IMR-90 (cell line): ENCODE results near the gene TP53I11. TPM values are rescaled to one million over a fixed set of nuclear protein-coding genes. Genes with fewer than 3 reads are reported as not detected.

ENCODE experiments used
- ATAC-seq: fragments of 200-7000 bp; cut with Tn5 transposase; 2 replicates; pipeline ENCODE4 v1.9.1; 2020; ENCODE audit warnings: low read depth, mild to moderate bottlenecking, moderate library complexity
- BruUV-seq: library from RNA; stranded (reverse); fragments of 400-500 nt; replicated peaks from 2 replicates; lab custom pipeline; 2021; lab: Mats Ljungman, UMichigan
- CTCF ChIA-PET: fragments of 300-600 bp; formaldehyde crosslinking; extraction: SDS; loops from one replicate; lab custom pipeline; 2021; ENCODE audit warnings: antibody characterized with exemption; lab: Yijun Ruan, JAX
- POLR2A ChIA-PET: fragments of 300-600 bp; sonication (Branson Sonifier 250); formaldehyde crosslinking; loops from one replicate; lab custom pipeline; 2022; ENCODE audit warnings: antibody characterized with exemption; ENCODE audit not compliant: unreplicated experiment; lab: Charles Lee
- DNase-seq: peaks from one replicate; pipeline ENCODE4 v3.0.0; 2013
- H2AFZ ChIP-seq: replicated peaks from 2 replicates; pipeline ENCODE3; 2013; ENCODE audit warnings: low read length, mild to moderate bottlenecking; ENCODE audit not compliant: poor library complexity
- H2AK5ac ChIP-seq: 2 replicates; pipeline ENCODE4 v1.6.1; 2013; ENCODE audit warnings: low read depth, low read length, inconsistent platforms
- H2AK9ac ChIP-seq: replicated peaks from 2 replicates; pipeline ENCODE3; 2013; ENCODE audit warnings: mild to moderate bottlenecking, low read depth, low read length, moderate library complexity; ENCODE audit not compliant: poor library complexity
- H2BK120ac ChIP-seq: 2 replicates; pipeline ENCODE4 v1.6.1; 2013; ENCODE audit warnings: low read depth, low read length, inconsistent platforms
- H2BK15ac ChIP-seq: 3 replicates; pipeline ENCODE4 v1.6.1; 2013; ENCODE audit warnings: low read depth, low read length, inconsistent platforms
- H2BK20ac ChIP-seq: 2 replicates; pipeline ENCODE4 v1.6.1; 2013; ENCODE audit warnings: low read depth, mild to moderate bottlenecking, inconsistent platforms, low read length, moderate library complexity
- H2BK5ac ChIP-seq: 2 replicates; pipeline ENCODE4 v1.6.1; 2013; ENCODE audit warnings: mild to moderate bottlenecking, low read depth, low read length, inconsistent platforms; ENCODE audit not compliant: poor library complexity, severe bottlenecking
- H3K14ac ChIP-seq: replicated peaks from 2 replicates; pipeline ENCODE4 v1.6.1; 2013; ENCODE audit warnings: low read depth, low read length, inconsistent platforms
- H3K18ac ChIP-seq: 2 replicates; pipeline ENCODE4 v1.6.1; 2013; ENCODE audit warnings: low read depth, low read length, control low read depth
- H3K23ac ChIP-seq: 2 replicates; pipeline ENCODE4 v1.6.1; 2013; ENCODE audit warnings: low read depth, low read length, inconsistent platforms
- H3K27ac ChIP-seq: 2 replicates; pipeline ENCODE4 v1.5.1; 2013; ENCODE audit warnings: mild to moderate bottlenecking, control low read depth, low read length; ENCODE audit not compliant: insufficient read depth
- H3K27me3 ChIP-seq: 2 replicates; pipeline ENCODE4 v1.6.1; 2013; ENCODE audit warnings: low read length; ENCODE audit not compliant: control insufficient read depth, insufficient read depth
- H3K36me3 ChIP-seq: 2 replicates; pipeline ENCODE4 v1.6.1; 2013; ENCODE audit warnings: low read length, mixed read lengths; ENCODE audit not compliant: control insufficient read depth, insufficient read depth
- H3K4ac ChIP-seq: 2 replicates; pipeline ENCODE4 v1.6.1; 2013; ENCODE audit warnings: low read depth, low read length, inconsistent platforms
- H3K4me1 ChIP-seq: 2 replicates; pipeline ENCODE4 v1.6.1; 2013; ENCODE audit warnings: low read length, mixed read lengths; ENCODE audit not compliant: control insufficient read depth, insufficient read depth
- H3K4me2 ChIP-seq: 2 replicates; pipeline ENCODE4 v1.6.1; 2013; ENCODE audit warnings: low read depth, mild to moderate bottlenecking, control low read depth, low read length, moderate library complexity
- H3K4me3 ChIP-seq: 2 replicates; pipeline ENCODE4 v1.5.1; 2013; ENCODE audit warnings: low read depth, mild to moderate bottlenecking, control low read depth, low read length, moderate library complexity; ENCODE audit not compliant: insufficient read depth
- H3K56ac ChIP-seq: 2 replicates; pipeline ENCODE4 v1.6.1; 2013; ENCODE audit warnings: low read length, inconsistent platforms; ENCODE audit not compliant: insufficient read depth; ENCODE audit errors: extremely low read depth
- H3K79me1 ChIP-seq, 2 experiments: 2 replicates each; pipeline ENCODE4 v1.6.1; 2013; ENCODE audit warnings: low read length in 2 of 2, inconsistent platforms in 1 of 2, low read depth in 1 of 2
- H3K9ac ChIP-seq: 2 replicates; pipeline ENCODE4 v1.6.1; 2013; ENCODE audit warnings: low read depth, low read length, control low read depth
- H3K9me1 ChIP-seq: 2 replicates; pipeline ENCODE4 v1.6.1; 2013; ENCODE audit warnings: low read length, inconsistent platforms; ENCODE audit not compliant: insufficient read depth
- H3K9me3 ChIP-seq: 2 replicates; pipeline ENCODE4 v1.6.1; 2013; ENCODE audit warnings: low read length; ENCODE audit not compliant: control insufficient read depth, insufficient read depth
- H4K20me1 ChIP-seq: 2 replicates; pipeline ENCODE4 v1.6.1; 2013; ENCODE audit warnings: low read length, inconsistent platforms; ENCODE audit not compliant: insufficient read depth
- H4K5ac ChIP-seq: 2 replicates; pipeline ENCODE4 v1.6.1; 2013; ENCODE audit warnings: mild to moderate bottlenecking, low read depth, low read length, control low read depth
- H4K8ac ChIP-seq, 2 experiments: 2 replicates each; pipeline ENCODE4 v1.6.1; 2013; ENCODE audit warnings: low read depth in 2 of 2, low read length in 2 of 2, control low read depth in 1 of 2, inconsistent platforms in 1 of 2
- H4K91ac ChIP-seq: 2 replicates; pipeline ENCODE4 v1.6.1; 2013; ENCODE audit warnings: low read depth, low read length, inconsistent platforms; ENCODE audit not compliant: insufficient read depth
- BHLHE40 ChIP-seq: fragments of 150-350 bp; IDR thresholded peaks from 2 replicates; pipeline ENCODE4 v1.6.1; 2016; ENCODE audit warnings: mild to moderate bottlenecking, low read depth, low read length
- CEBPB ChIP-seq: IDR thresholded peaks from 2 replicates; pipeline ENCODE4 v1.6.1; 2012; ENCODE audit warnings: low read depth, low read length, improper control_type of control experiment
- CHD1 ChIP-seq: IDR thresholded peaks from 2 replicates; pipeline ENCODE4 v1.6.1; 2012; ENCODE audit warnings: low read depth, low read length, improper control_type of control experiment
- CTCF ChIP-seq: conservative IDR thresholded peaks from 2 replicates; pipeline ENCODE4 v1.5.1; 2012; ENCODE audit warnings: mild to moderate bottlenecking, low read depth, low read length, improper control_type of control experiment
- FOS ChIP-seq: fragments of 150-350 bp; IDR thresholded peaks from 2 replicates; pipeline ENCODE4 v1.6.1; 2016; ENCODE audit warnings: low read depth, low read length
- MAFK ChIP-seq: IDR thresholded peaks from 2 replicates; pipeline ENCODE4 v1.6.1; 2012; ENCODE audit warnings: low read depth, low read length, improper control_type of control experiment
- MAZ ChIP-seq: IDR thresholded peaks from 2 replicates; pipeline ENCODE4 v1.6.1; 2012; ENCODE audit warnings: low read depth, mild to moderate bottlenecking, low read length, improper control_type of control experiment, moderate library complexity, borderline replicate concordance
- MXI1 ChIP-seq: IDR thresholded peaks from 2 replicates; pipeline ENCODE4 v1.6.1; 2012; ENCODE audit warnings: low read depth, mild to moderate bottlenecking, low read length, moderate library complexity, borderline replicate concordance
- NFE2L2 ChIP-seq: fragments of 150-350 bp; IDR thresholded peaks from 2 replicates; pipeline ENCODE4 v1.6.1; 2016; ENCODE audit warnings: low read depth, mild to moderate bottlenecking, low read length
- POLR2A ChIP-seq: IDR thresholded peaks from 2 replicates; pipeline ENCODE4 v1.6.1; 2012; ENCODE audit warnings: mild to moderate bottlenecking, low read depth, low read length
- RAD21 ChIP-seq: IDR thresholded peaks from 2 replicates; pipeline ENCODE4 v1.6.1; 2012; ENCODE audit warnings: low read length, improper control_type of control experiment
- RCOR1 ChIP-seq: IDR thresholded peaks from 2 replicates; pipeline ENCODE4 v1.6.1; 2012; ENCODE audit warnings: mild to moderate bottlenecking, low read length, improper control_type of control experiment; ENCODE audit not compliant: insufficient replicate concordance
- RFX5 ChIP-seq: IDR thresholded peaks from 2 replicates; pipeline ENCODE4 v1.8.0; 2012; ENCODE audit warnings: low read depth, mild to moderate bottlenecking, low read length, moderate library complexity
- SMC3 ChIP-seq: fragments of 150-350 bp; IDR thresholded peaks from 2 replicates; pipeline ENCODE4 v1.6.1; 2016; ENCODE audit warnings: low read depth, mild to moderate bottlenecking, antibody characterized with exemption, low read length, moderate library complexity
- USF2 ChIP-seq: fragments of 150-350 bp; IDR thresholded peaks from 2 replicates; pipeline ENCODE4 v1.6.1; 2017; ENCODE audit warnings: mild to moderate bottlenecking, antibody characterized with exemption, low read length, low read depth
- WGBS, 2 experiments: methylation state at CpG; one replicate each; pipeline versions ENCODE4 v1.1.5 to v1.1.7; 2013; ENCODE audit warnings: missing lambda C conversion rate in 2 of 2; ENCODE audit not compliant: insufficient read length in 1 of 2; ENCODE audit errors: extremely low coverage in 2 of 2; 5-methylcytosine and 5-hydroxymethylcytosine counted together
- dilution Hi-C: fragments of 300-500 bp; cut with HindIII; formaldehyde crosslinking; loops from one replicate; pipeline ENCODE4 v1.14.3; 2018; ENCODE audit warnings: low sequenced_read_pairs; ENCODE audit not compliant: unreplicated experiment
- in situ Hi-C: fragments of 300-500 bp; cut with MboI; formaldehyde crosslinking; loops from 3 replicates; pipeline ENCODE4 v1.14.3; 2019; ENCODE audit warnings: low sequenced_read_pairs, inconsistent platforms, mixed read lengths
- intact Hi-C: fragments of 100-400 bp; cut with micrococcal nuclease; formaldehyde crosslinking; loops from 2 replicates; pipeline ENCODE4 v1.10.0; 2022
- polyA plus RNA-seq, 3 experiments: library from polyadenylated mRNA; depleted of rRNA; stranded (reverse); fragments of >200 nt; gene quantifications; 2 replicates each; pipeline ENCODE4 v1.2.3, GENCODE V29; 2012; ENCODE audit warnings: low replicate concordance in 1 of 3
- total RNA-seq: library from RNA; depleted of rRNA; stranded (reverse); fragments of >200 nt; gene quantifications from 2 replicates; pipeline ENCODE4 v1.2.3, GENCODE V29; 2012
- TF ChIP-seq, protein P1 (sequence below): fragments of 150-350 bp; IDR thresholded peaks from 2 replicates; pipeline ENCODE4 v1.6.1; 2016; ENCODE audit warnings: low read depth, mild to moderate bottlenecking, low read length, moderate library complexity, borderline replicate concordance

Gene TP53I11
- total and polyA plus RNA-seq, 2 of the 4 experiments (the other 2 are of a cell fraction) = 3.9 to 22.0 TPM

- Histone ChIP-seq H2BK20ac (no peak overlapping the region), H3K9ac (no peak overlapping the region), H2AK5ac (no peak overlapping the region), H3K9me3 (no peaks in the 10 kb centered on the region), H3K9me1 (no peaks in the 10 kb centered on the region), H2AK9ac (no peak overlapping the region), H2AFZ (no peak overlapping the region), H3K14ac (no peak overlapping the region), H3K79me1 (no peaks in the 10 kb centered on the region), H3K4ac (no peak overlapping the region), H4K91ac (no peak overlapping the region), H3K18ac (no peak overlapping the region), H4K8ac (no peak overlapping the region), H3K4me1 (no peaks in the 10 kb centered on the region), H3K23ac (no peak overlapping the region), H2BK15ac (no peak overlapping the region), H2BK5ac (no peak overlapping the region), H4K20me1 (no peaks in the 10 kb centered on the region), H3K36me3 (no peaks in the 10 kb centered on the region), H4K5ac (no peak overlapping the region), H2BK120ac (no peak overlapping the region), H3K27ac (no peak overlapping the region), H3K4me3 (no peak overlapping the region), H3K56ac (no peak overlapping the region), H3K4me2 (no peak overlapping the region), H3K27me3 (peaks cover 27% of the 10 kb centered on the region)
- ATAC-seq (no peak), DNase-seq (no peak)
- no TSS peak for BruUV-seq
- dilution Hi-C loops (no loop called here), intact Hi-C loops (no loop called here), in situ Hi-C loops (no loop called here)
- ChIA-PET CTCF (no interaction called here), POLR2A (no interaction called here)
- 100% methylated on average over 3 of the region's 6 CpGs; no CpG with 5 or more reads in 1 of the 2 experiments for WGBS, 2 experiments
- TF ChIP-seq USF2 (no peak), SMC3 (no peak), MAFK (no peak), MAZ (no peak), CHD1 (no peak), CTCF (no peak), CEBPB (no peak), MXI1 (no peak), RAD21 (no peak), RFX5 (no peak), BHLHE40 (no peak), FOS (no peak), RCOR1 (no peak), POLR2A (no peak), NFE2L2 (no peak)
- TF ChIP-seq, protein P1, sequence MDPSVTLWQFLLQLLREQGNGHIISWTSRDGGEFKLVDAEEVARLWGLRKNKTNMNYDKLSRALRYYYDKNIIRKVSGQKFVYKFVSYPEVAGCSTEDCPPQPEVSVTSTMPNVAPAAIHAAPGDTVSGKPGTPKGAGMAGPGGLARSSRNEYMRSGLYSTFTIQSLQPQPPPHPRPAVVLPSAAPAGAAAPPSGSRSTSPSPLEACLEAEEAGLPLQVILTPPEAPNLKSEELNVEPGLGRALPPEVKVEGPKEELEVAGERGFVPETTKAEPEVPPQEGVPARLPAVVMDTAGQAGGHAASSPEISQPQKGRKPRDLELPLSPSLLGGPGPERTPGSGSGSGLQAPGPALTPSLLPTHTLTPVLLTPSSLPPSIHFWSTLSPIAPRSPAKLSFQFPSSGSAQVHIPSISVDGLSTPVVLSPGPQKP = no peak
These were observed 19.6 kb upstream of the TP53I11 start for GRCh38 chr11:44970293-44970692.
